GM13976 (cell line): Measurements from ENCODE around the gene TRIO.

Experiments used
- DNase-seq: peaks from one replicate; pipeline ENCODE4 v3.0.0; 2012; ENCODE audit warnings: low spot score
- CTCF ChIP-seq: IDR thresholded peaks from 2 replicates; pipeline ENCODE4 v1.5.1; 2012; ENCODE audit warnings: borderline replicate concordance, mild to moderate bottlenecking; ENCODE audit not compliant: insufficient read depth; ENCODE audit errors: extremely low read depth, missing control alignments, control extremely low read depth
- in situ Hi-C: fragments of 300-500 bp; cut with MboI; formaldehyde crosslinking; loops from one replicate; pipeline ENCODE4 v1.12.0; 2022; ENCODE audit warnings: low sequenced_read_pairs, mixed read lengths, inconsistent platforms; ENCODE audit not compliant: unreplicated experiment

Gene TRIO

GRCh38 chr5:14516901-14517300, 373.8 kb downstream of the TRIO start:
- in situ Hi-C loops, result no loop called here
- no peak for DNase-seq
- TF ChIP-seq CTCF, result no peak

- in situ Hi-C loops, result no loop called here
- TF ChIP-seq CTCF, result no peak
- no peak for DNase-seq
Measured at GRCh38 chr5:14518638-14519037, 375.5 kb downstream of the TRIO start.

- in situ Hi-C loops, result no loop called here
- no peak for TF ChIP-seq CTCF
- no peak for DNase-seq
Measured at GRCh38 chr5:14521748-14522147, 378.6 kb downstream of the TRIO start.

GRCh38 chr5:14522721-14523120, 379.6 kb downstream of the TRIO start:
- in situ Hi-C loops, result no loop called here
- TF ChIP-seq CTCF, result no peak
- DNase-seq, result no peak

GRCh38 chr5:14523243-14524034, 380.3 kb downstream of the TRIO start:
- in situ Hi-C loops, result no loop called here
- DNase-seq, result no peak
- TF ChIP-seq CTCF, result no peak

GRCh38 chr5:14525397-14525796, 382.3 kb downstream of the TRIO start:
- DNase-seq, result no peak
- no peak for TF ChIP-seq CTCF
- in situ Hi-C loops, result no loop called here
